ENCODE results near the gene VAV2. TPM values are rescaled to one million over a fixed set of nuclear protein-coding genes. Genes with fewer than 3 reads are reported as not detected.

VAV2 gene
- total and polyA plus RNA-seq, 2 experiments from 2014 or later = 10.8 to 15.3 TPM

DNA sequence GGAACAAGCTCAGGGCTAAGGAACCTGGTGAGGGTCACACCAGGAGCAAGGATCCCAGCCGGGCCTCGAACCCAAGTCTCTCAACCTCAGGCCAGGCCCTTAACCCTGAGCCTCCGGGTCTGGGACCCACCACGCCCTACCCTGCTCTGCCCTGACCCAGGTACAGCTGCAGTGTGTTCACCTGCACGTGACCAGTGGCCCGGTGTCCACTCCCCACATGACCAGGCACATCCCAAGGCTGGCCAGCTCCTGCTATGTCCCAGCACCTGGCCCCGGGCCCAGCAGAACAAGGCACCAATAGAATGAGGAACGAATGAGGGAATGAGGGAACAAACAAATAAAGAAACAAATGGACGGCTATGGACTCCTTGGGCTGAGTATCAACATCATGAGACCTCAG, 142.0 kb downstream of the VAV2 start:
- no peaks in the 10 kb centered on the region for H3K4me1 ChIP-seq (ENCODE audit: low read depth)
- no peaks in the 10 kb centered on the region for H3K36me3 ChIP-seq
- H3K27me3 ChIP-seq = no peaks in the 10 kb centered on the region
- no peak overlapping the region for H3K27ac ChIP-seq
- H3K9me3 ChIP-seq (ENCODE audit: low read depth) = no peaks in the 10 kb centered on the region
- DNase-seq (ENCODE audit: low read depth in 1 of 2, low spot score in 1 of 2) = no peak
- H3K4me3 ChIP-seq = no peak overlapping the region
- TF ChIP-seq, protein P1, sequence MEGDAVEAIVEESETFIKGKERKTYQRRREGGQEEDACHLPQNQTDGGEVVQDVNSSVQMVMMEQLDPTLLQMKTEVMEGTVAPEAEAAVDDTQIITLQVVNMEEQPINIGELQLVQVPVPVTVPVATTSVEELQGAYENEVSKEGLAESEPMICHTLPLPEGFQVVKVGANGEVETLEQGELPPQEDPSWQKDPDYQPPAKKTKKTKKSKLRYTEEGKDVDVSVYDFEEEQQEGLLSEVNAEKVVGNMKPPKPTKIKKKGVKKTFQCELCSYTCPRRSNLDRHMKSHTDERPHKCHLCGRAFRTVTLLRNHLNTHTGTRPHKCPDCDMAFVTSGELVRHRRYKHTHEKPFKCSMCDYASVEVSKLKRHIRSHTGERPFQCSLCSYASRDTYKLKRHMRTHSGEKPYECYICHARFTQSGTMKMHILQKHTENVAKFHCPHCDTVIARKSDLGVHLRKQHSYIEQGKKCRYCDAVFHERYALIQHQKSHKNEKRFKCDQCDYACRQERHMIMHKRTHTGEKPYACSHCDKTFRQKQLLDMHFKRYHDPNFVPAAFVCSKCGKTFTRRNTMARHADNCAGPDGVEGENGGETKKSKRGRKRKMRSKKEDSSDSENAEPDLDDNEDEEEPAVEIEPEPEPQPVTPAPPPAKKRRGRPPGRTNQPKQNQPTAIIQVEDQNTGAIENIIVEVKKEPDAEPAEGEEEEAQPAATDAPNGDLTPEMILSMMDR (IDR thresholded peaks at IDR 0.05; ENCODE audit: low read depth, low read length) = no peak

- Histone ChIP-seq H3K27me3 (no peaks in the 10 kb centered on the region), H3K27ac (no peak overlapping the region), H3K9me3 (ENCODE audit: low read depth) (no peaks in the 10 kb centered on the region), H3K4me1 (ENCODE audit: low read depth) (peaks cover 3% of the 10 kb centered on the region), H3K36me3 (no peaks in the 10 kb centered on the region), H3K4me3 (no peak overlapping the region)
- TF ChIP-seq, protein P1 (IDR thresholded peaks at IDR 0.05; ENCODE audit: low read depth, low read length) = no peak
- no peak for DNase-seq (ENCODE audit: low read depth in 1 of 2, low spot score in 1 of 2)
Measured at GRCh38 chr9:133849110-133849670, 142.9 kb downstream of the VAV2 start.

- TF ChIP-seq, protein P1 (IDR thresholded peaks at IDR 0.05; ENCODE audit: low read depth, low read length) = no peak
- Histone ChIP-seq H3K4me3 (no peak overlapping the region), H3K4me1 (ENCODE audit: low read depth) (peaks cover 9% of the 10 kb centered on the region), H3K36me3 (no peaks in the 10 kb centered on the region), H3K9me3 (ENCODE audit: low read depth) (no peaks in the 10 kb centered on the region), H3K27ac (no peak overlapping the region), H3K27me3 (no peaks in the 10 kb centered on the region)
- no peak for DNase-seq (ENCODE audit: low read depth in 1 of 2, low spot score in 1 of 2)
Measured at GRCh38 chr9:133848471-133849109, 143.5 kb downstream of the VAV2 start.

- peaks cover 10% of the 10 kb centered on the region for H3K4me1 ChIP-seq (ENCODE audit: low read depth)
- H3K27ac ChIP-seq = no peak overlapping the region
- H3K9me3 ChIP-seq (ENCODE audit: low read depth) = no peaks in the 10 kb centered on the region
- TF ChIP-seq, protein P1 (IDR thresholded peaks at IDR 0.05; ENCODE audit: low read depth, low read length) = no peak
- H3K4me3 ChIP-seq = no peak overlapping the region
- no peak for DNase-seq (ENCODE audit: low read depth in 1 of 2, low spot score in 1 of 2)
- no peaks in the 10 kb centered on the region for H3K27me3 ChIP-seq
- H3K36me3 ChIP-seq = no peaks in the 10 kb centered on the region
Measured at GRCh38 chr9:133846483-133847090, 145.5 kb downstream of the VAV2 start.

GRCh38 chr9:133845440-133845839, 146.7 kb downstream of the VAV2 start:
- peak in 1 of 2 donors; percentile 84 for DNase-seq (ENCODE audit: low read depth in 1 of 2, low spot score in 1 of 2)
- peak overlapping the region; percentile 83 for H3K27ac ChIP-seq
- no peaks in the 10 kb centered on the region for H3K36me3 ChIP-seq
- TF ChIP-seq, protein P1 (IDR thresholded peaks at IDR 0.05; ENCODE audit: low read depth, low read length) = no peak
- H3K27me3 ChIP-seq = no peaks in the 10 kb centered on the region
- no peaks in the 10 kb centered on the region for H3K9me3 ChIP-seq (ENCODE audit: low read depth)
- H3K4me3 ChIP-seq = no peak overlapping the region
- H3K4me1 ChIP-seq (ENCODE audit: low read depth) = peaks cover 10% of the 10 kb centered on the region

Measured in cardiac muscle cell (in vitro differentiated cells and primary cell).